Measurements from ENCODE around the gene TTYH2.
"Not testable (repeated sequence)": the region's sequence is repeated elsewhere in the genome, so short reads cannot be mapped to it uniquely, and the experiment has no call there.

Gene TTYH2

DNA sequence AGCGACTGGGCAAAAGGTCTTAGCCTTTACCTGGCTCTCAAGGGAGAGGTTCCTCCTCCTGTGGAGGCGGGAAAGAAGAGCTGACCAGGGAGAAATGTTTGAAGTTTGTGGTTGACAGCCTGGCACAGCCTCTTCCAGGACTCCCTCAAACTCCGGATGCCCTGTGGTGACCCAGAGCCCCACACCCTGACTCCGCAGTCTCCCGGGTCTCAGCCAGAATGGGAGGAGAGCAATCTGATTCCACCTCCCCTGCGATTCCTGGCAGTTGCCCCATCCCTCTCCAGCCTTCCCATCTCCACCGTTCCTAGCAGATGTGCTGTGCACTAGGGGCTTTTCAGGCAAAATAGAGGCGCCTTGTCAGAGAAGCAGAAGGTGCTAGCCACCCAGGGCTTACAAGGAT lies 55.2 kb downstream of the TTYH2 start:
- DNase-seq: no peak

DNA sequence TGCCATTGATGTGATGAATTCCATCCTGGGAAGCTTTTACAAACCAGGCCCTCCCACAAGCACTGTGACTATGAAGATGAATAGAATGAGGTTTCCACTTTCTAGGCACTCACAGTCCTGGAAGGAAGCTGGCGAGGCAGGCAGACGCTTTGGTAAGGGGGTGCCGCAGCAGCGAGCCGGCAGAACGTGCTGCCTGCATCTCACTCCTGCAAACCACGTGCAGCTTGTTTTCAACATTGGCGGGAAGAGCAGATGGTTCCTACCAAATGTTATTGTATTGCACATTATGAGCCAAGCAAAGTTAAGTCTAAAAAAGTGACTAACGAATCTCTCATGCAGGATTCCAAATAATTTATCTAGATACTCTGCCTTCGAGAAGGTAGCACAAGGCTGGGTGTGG lies 57.0 kb downstream of the TTYH2 start:
- no peak for DNase-seq

DNA sequence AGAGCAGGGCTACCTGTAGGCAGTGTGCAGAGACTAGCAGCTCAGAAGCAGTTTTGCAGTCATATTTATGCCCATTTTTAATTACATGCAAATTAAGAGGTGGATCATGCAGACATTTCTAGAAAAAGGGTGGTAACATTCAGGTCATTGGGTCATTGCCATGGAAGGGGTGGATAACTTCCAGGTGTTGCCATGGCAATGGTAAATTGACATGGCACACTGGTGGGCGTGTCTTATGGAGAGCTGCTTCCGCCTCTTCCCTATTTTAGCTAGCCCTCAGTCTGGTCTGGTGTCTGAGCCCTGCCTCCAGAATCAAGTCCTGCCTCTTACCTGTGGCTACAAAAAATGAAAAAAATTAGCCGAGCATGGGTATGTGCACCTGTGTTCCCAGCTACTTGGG lies 57.9 kb downstream of the TTYH2 start:
- no peak for DNase-seq

DNA sequence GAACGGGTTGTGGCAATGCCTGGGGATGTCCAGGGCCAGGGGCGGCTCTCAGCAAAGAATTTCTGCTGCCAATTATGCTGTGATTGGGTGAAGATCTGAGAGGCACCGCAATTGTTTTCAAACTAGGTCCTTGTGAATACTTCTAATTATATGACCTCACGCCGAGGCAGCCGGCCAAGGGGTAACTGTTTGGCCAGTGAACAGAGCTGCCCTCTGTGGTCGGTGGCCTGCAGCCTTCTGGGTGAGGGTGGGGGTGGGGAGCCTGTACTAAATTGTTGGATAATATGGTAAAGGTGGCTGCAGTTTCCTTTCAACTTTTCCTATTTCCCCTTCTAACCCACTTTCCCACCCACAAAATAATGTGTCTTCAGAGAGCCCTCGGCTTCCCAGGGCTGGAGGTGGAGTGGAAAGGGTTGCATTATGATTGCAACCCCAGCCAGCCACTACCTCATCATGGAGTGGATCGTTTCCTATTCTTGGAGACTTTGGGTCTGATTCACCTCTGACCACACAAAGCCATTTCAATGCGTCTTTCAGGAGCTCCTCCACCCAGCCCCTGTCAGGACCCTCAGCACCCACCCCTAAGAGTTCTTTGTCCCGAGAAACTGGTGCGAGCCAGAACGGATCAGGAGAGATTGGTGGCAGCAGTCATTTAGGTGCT lies 58.7 kb downstream of the TTYH2 start:
- DNase-seq: no peak

DNA sequence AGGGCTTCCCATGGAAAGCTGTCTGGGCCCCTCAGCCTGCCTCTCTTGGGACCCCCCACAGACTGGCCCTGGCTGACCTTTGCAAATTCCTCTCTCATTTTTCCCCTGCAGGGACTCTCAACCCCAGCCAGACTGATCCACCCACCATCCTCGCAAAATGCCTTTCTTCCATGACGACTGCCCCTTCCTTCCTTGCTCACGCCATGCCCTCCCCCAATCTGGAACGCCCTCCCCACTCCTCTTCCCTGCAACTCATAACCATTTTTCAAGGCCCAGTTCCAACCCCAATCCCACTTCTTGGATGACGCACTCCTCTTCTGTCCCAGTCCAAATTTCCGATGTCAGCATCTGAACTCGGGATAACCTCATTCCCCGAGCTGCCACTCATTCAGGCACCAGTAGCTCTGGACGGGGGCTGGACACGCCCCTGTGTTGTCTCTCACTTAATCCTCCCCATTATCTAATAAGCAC lies 59.4 kb downstream of the TTYH2 start:
- DNase-seq: no peak

DNA sequence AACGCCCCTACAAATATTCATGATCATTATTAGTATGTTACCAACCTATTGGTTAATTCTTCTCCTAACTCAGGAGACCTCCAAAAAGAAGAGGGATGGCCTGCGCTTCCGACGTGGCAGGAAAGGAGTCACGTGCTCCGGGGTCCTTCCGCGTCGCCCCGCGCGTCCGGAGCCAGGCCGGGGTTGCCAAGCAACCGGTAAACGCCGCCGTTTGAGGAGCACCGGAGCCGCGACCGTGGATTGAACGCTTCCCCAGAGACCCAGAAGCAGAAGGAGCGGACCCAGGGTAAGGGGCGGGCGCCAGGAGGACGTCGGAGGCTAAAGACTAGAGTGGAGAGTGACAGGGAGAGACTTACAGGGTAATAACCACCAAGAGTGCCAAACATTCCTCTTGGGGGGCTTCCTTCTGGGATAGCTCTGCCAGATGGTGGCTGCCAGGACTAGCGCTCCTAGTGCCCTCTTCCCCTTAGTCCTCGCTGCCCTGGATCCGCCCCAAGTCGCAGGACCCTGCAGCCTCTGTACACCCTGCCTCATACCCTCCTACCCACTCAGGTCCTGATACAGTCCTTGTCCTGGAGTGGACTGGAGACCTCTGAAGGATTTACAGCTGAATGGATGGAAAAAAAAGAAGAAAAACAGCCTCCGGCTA lies 60.8 kb downstream of the TTYH2 start, which contains the start of gene DNAI2:
DNAI2 (plus strand) TSS at position 175 of the 649 bp plus-strand sequence. CDS start 7,584 bp downstream, outside the sequence.
- no peak for DNase-seq

DNA sequence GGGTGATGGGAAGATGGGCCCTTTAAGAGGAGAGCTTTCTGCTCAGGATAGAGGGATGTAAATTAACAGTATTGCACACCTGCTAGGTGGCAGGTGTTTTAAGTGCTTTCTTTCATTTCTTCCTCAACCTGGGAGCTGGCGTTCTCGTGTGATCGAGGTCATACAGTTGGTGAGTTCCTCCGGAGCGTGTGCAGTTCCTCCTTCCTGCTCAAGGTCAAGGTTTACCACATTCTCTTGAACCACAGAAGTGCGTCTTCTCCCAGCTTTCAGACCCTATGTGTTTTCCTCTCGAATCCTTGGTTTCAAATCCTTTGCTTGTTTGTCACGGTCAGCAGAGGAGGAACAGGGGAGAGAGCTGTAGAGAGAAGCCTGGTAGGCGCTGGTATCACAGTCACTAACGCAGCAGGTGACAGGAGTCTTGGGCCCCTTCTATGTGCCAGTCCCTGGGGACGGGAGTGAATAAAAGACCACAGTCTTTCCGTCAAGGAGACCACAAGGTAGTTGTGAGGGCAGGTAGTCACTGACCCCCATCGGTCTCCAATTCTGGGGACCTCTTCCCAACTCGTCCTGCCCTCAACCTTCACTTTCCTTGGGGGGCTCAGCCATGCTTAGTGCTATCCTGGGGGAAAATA lies 61.5 kb downstream of the TTYH2 start:
- DNase-seq: no peak

DNA sequence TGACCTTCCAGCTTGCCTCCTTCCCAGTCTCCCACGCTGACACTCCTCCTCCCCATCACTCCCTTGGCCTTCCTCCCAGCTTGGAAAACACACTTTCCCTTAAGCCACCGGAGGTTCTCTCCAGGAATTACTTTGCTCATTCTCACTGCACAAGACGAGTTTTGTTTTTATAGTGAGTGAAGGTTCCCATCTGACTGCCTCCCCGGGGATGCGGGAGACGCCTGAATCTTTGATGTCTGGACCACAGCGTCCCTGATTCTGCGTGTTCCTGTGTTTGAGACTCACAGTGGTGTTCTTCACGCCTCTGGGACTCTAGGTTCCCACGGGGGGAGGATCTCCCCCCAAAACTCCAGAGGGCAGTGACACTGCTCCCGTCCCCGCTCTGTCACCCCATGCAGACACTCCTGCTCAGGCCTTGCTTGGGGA lies 62.7 kb downstream of the TTYH2 start:
- no peak for DNase-seq

DNA sequence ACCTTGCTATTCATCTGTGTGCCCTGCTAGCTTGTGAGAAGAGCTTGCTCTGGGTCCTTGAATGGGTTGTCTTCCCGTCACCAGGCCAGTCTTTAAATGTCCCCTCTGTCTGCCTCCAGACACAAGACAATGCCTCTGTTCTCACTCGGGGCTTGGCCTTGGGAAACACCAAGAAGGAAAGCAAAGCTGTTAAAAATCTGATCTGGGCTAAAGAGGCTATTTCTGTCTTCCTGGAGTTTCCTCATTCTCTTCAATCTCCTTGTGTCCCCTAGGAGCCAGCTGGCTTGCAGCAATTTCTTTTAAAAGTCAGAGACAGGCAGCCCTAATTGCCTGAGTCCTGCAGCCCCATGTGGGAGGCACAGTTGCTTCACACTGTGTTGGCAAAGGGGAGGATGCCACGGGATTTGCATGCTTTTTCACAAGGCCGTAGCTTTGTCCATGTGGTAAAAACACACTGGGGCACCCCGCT lies 63.2 kb downstream of the TTYH2 start:
- DNase-seq: no peak

DNA sequence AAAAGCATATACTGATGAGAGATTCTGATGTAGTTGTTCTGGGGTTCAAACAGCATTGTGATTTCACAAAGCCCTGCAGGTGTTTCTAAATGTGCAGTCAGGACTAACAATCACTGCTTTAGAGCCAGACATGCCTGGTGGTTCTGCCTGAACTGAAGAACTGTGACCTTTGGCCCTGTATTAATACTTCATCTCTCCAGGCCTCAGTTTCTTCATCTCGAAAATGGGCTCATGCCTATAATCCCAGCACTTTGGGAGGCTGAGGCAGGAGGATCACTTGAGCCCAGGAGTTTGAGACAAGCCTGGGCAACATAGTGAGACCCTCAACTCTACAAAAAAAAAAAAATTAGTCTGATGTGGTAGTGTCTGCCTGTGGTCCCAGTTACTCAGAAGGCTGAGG lies 64.6 kb downstream of the TTYH2 start:
- DNase-seq: no peak

DNA sequence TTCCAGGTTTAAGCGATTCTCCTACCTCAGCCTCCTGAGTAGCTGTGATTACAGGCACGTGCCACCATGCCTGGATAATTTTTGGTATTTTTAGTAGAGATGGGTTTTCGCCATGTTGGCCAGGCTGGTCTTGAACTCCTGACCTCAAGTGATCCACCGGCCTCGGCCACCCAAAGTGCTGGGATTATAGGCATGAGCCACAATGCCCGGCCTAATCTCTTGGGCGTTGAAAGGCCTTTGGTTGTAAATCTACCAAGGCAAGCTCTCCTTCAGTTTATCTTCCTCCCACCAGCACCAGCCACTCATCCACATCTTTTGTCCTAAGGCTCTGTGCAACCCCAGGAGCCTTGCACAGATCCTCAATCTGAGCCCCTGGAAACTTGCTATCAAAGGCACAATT lies 66.2 kb downstream of the TTYH2 start:
- DNase-seq: not testable (repeated sequence)

DNA sequence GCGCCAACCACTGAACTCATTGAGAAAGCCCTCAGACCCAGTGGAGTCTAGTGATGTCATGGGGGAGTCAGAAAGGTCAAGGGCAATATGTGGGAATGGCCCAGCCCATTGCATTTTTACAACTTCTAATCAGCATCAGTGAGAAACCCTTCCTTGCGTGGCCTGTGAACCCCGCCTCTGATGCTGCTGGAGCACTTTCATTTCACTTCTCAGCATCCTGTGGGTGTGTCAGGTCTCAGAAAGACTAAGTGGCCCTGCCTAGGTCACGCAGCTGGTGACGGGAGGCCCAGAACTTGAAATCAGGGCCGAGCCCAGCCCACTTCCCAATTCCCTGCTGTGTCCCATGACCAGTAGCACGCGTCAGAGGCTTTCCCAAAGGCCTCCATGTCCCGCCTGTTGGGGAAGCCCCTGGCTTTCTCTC lies 66.7 kb downstream of the TTYH2 start:
- no peak for DNase-seq

DNA sequence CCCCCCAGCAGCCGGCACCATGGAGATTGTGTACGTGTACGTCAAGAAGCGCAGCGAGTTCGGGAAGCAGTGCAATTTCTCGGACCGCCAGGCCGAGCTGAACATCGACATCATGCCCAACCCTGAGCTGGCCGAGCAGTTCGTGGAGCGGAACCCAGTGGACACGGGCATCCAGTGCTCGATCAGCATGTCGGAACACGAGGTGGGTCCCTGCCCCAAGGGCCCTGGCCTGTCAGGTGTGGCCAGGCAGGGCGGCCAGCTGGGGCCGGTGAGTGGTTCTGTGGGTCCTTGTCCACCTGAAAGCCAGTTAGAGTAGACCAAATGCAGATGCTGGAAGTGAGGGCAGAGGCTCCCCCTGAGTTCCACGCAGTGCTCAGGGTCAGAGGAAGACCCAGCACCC lies 68.4 kb downstream of the TTYH2 start:
- DNase-seq: no peak

DNA sequence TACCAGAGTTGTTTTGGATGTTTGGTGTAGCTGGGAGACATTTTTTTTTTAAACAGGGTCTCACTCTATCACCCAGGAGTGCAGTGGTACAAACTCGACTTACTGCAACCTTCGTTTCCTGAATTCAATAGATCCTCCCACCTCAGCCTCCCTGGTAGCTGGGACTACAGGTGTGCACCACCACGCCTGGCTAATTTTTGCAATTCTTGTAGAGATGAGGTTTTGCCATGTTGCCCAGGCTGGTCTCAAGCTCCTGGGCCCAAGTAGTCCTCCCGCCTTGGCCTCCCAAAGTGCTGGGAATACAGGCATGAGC lies 68.9 kb downstream of the TTYH2 start:
- not testable (repeated sequence) for DNase-seq

DNA sequence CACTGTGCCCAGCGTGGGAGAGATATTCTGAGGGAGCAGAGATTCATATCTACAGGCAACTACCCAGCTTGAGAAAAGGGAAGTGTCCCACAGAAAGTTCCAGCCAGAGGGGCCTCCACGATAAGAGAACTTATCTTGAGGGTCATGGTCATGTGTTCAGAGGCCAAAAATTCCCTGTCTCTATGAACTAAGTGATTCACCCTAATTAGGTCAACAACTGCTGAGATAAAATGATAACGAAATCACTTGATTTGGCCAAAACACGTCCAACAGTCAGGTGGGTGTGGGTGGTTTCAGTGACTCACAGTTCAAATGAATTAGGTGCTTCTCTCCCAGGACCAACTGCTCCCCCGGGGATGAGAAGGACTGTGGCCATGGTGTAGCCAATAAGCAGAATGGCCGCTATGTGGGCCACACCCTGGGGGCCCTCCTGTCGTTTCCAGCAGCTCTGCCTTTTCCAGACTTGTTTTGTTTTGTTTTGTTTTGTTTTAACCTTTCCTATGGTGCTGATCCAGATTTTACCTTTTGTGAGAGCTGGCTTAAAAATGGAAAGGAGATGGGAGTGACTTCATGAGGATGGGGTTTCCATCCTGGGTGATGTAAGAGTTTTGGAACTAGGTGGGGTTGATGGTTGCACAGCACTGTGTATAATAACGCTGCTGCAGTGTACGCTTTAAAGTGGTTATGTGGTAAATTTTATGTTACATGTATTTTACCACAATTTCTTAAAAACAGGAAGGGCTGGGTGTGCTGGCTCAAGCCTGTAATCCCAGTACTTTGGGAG lies 69.4 kb downstream of the TTYH2 start:
- DNase-seq: no peak

DNA sequence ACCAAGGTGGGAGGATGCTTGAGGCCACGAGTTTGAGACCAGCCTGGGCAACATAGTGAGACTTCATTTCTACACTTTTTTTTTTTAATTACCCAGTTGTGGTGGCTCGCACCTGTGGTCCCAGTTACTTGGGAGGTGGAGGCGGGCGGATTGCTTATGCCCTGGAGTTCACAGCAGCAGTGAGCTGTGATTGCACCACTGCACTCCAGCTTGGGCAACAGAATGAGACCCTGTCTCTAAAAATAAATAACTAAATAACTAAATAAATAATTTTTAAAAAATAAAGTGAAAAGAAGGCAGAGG lies 70.0 kb downstream of the TTYH2 start:
- no peak for DNase-seq

DNA sequence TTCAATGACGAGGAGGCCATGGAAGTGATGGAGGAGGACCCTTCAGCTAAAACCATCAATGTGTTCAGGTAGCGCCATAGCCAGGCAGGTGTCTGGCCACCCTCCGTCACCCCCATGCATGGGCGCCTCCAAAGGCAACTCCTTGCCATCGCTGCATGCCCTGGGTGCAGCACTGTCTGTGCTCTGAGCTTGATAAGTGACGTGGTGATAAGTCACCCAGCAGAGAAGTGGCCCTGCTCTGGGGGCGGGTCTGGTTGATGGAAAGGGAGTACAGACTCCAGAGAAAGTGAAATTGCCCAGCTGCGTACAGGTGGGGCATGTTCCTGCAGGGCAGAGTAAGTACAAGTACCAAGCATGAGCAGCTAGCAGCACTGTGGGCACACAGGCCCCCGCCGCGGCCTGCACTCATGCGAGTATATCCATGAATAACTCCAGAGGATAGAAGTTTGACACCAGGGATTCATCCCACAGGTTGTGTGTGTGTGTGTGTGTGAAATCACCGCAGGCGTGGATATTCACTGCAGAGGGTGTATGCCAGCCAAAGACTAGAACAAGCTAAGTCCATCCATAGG lies 73.7 kb downstream of the TTYH2 start:
- DNase-seq: no peak

DNA sequence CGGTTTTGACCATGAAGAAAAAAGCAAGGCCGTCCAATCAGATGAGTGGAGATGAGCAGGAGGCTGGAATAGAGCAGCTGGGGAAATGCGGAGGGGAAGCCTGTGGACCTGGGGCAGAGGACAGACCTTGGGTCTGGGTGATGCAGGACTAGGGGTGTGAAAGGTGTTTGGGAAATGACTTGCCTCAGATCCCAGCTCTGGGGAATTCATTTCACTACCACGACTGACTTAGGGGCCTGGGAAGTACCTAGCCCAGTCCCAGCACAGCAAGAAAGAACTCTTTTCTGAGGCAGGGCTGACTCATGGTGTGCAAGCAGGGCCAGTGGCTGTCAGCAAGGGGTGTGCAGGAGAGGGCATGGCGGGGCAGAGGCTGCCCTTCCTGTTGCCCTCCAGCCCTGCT lies 75.4 kb downstream of the TTYH2 start:
- DNase-seq: no peak

DNA sequence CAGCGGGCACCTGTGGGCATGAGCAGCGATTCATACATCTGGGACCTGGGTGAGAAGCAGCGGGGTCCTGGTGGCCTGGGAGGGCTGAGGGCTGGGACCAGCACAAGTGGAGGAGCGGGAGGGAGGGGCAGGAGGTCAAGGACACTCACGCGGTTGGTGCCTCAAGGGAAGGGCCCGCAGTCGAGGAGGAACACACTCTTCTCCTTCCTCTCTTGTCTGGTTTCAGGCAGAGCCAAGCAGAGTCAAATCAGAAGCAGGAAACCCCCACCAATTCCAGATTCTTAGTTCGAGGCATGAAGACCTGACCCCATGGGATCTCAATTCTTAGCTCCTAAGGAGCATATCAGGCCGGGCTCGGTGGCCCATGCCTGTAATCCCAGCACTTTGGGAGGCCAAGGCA lies 76.3 kb downstream of the TTYH2 start:
- no peak for DNase-seq

DNA sequence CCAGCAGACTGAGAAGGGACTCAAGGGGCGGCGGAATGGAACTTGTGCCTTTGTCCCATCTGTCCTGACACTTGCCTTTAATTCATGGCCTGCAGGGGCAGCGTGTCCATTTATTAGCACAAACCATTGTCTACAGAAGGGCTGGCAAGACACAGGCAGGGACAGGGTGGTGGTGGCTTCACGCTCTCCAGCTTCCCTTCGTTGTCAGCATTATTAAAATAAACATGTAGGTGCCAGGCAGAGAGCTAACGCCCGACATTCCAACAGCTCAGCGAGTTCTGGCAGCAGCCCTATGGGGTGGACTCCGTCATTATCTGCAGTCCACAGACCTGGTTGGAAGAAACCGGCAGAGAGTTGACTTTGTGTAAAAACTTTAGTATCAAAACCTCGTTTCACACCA lies 77.0 kb downstream of the TTYH2 start:
- no peak for DNase-seq

DNA sequence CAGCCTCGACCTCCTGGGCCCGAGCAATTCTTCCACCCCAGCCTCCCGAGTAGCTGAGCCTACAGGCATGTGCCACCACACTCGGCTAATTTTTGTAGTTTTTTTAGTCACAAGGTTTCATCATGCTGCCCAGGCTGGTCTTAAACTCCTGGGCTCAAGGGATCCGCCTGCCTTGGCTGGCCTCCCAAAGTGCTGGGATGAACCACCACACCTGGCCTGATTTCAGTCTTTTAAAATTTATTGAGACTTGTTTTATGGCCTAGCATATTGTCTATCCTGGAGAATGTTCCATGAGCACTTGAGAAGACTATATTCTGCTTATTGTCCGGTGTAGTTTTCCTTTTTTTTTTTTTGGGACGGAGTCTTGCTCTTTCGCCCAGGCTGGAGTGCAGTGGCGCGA lies 79.1 kb downstream of the TTYH2 start:
- DNase-seq: no peak

DNA sequence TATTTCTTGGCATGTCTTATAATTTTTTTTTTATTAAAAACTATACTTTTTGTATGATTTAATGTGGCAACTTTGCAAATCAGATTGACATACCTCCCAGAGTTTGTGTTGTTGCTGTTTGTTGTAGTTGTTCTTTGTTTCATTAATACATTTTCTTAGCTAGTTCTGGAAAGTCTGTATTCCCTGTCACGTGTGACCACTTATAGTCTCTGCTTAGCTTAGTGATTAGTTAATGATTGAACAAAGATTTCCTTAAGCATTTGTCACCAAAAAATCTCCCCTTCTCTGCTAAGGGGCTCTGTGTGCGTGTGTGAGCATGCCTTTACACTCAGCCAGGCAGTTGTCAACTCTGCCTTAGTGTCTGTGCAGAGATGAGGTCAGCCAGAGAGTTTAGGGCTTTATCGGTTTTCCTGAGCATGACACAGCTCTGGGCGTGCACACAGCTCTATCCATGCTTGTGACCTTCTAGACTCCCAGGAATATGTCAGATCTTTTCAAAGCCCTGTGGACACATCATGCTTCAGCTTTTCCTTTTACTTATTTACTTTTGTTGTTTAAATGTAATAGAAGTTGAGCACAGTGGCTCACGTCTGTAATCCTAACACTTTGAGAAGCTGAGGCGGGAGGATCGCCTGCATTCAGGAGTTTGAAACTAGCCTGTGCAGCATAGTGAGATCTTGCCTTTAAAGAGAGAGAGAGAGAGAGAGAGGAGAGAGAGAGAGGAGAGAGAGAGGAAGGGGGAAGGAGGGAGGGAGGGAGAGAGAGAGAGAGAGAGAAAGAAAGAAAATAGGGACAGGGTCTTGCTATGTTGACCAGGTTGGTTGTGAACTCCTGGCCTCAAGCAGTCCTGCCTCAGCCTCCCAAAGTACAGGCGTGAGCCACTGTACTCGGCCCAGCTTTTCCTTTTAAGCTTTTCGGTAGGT lies 82.5 kb downstream of the TTYH2 start:
- DNase-seq: no peak
